GM23338 (cell line): ENCODE data around the gene MAN1C1. TPM values are rescaled to one million over a fixed set of nuclear protein-coding genes. Genes with fewer than 3 reads are reported as not detected.

ENCODE experiments used
- ATAC-seq: fragments of 200-7000 bp; cut with Tn5 transposase; 3 replicates; pipeline ENCODE4 v1.9.1; 2020
- DNase-seq: peaks from one replicate; pipeline ENCODE4 v3.0.0-alpha.2; 2015; ENCODE audit warnings: low spot score
- H2AFZ ChIP-seq: fragments of 200-600 bp; sonication (generic); 2 replicates; pipeline ENCODE4 v1.8.0; 2016; ENCODE audit warnings: antibody characterized with exemption, mild to moderate bottlenecking, moderate library complexity
- H3F3A ChIP-seq: fragments of 200-600 bp; sonication (generic); replicated peaks from 2 replicates; pipeline ENCODE4 v1.8.0; 2017; ENCODE audit warnings: antibody characterized with exemption, mixed run types, low read depth
- H3K27ac ChIP-seq: fragments of 200-600 bp; sonication (generic); 2 replicates; pipeline ENCODE4 v1.6.1; 2016; ENCODE audit warnings: low read depth
- H3K27me3 ChIP-seq: fragments of 200-600 bp; sonication (generic); 2 replicates; pipeline ENCODE4 v1.8.0; 2016; ENCODE audit warnings: mild to moderate bottlenecking, mixed run types, moderate library complexity; ENCODE audit not compliant: insufficient read depth
- H3K36me3 ChIP-seq: fragments of 200-600 bp; sonication (generic); 2 replicates; pipeline ENCODE4 v1.8.0; 2016; ENCODE audit warnings: mild to moderate bottlenecking; ENCODE audit not compliant: insufficient read depth
- H3K4me1 ChIP-seq: fragments of 200-600 bp; sonication (generic); 2 replicates; pipeline ENCODE4 v1.8.0; 2016; ENCODE audit warnings: mild to moderate bottlenecking, moderate library complexity; ENCODE audit not compliant: insufficient read depth
- H3K4me2 ChIP-seq: fragments of 200-600 bp; sonication (generic); 2 replicates; pipeline ENCODE4 v1.7.1; 2017; ENCODE audit warnings: mixed run types
- H3K4me3 ChIP-seq: fragments of 200-600 bp; sonication (generic); 2 replicates; pipeline ENCODE4 v1.6.1; 2016; ENCODE audit warnings: mixed run types
- H3K79me2 ChIP-seq: fragments of 200-600 bp; sonication (generic); replicated peaks from 2 replicates; pipeline ENCODE4 v1.8.0; 2017; ENCODE audit warnings: mild to moderate bottlenecking; ENCODE audit not compliant: insufficient read depth
- H3K9me2 ChIP-seq: fragments of 200-600 bp; sonication (generic); 2 replicates; pipeline ENCODE4 v1.8.0; 2017; ENCODE audit not compliant: insufficient read depth
- H4K20me1 ChIP-seq: fragments of 200-600 bp; sonication (generic); replicated peaks from 2 replicates; pipeline ENCODE4 v1.8.0; 2017; ENCODE audit warnings: mild to moderate bottlenecking; ENCODE audit not compliant: insufficient read depth
- H3K27ac Mint-ChIP-seq: 2 replicates; pipeline ENCODE4 v1.8.0; 2020; ENCODE audit warnings: inconsistent platforms, mild to moderate bottlenecking, moderate library complexity, mixed read lengths
- H3K27me3 Mint-ChIP-seq: 3 replicates; pipeline ENCODE4 v1.8.0; 2022; ENCODE audit warnings: low read depth, mild to moderate bottlenecking, moderate library complexity, mixed read lengths, inconsistent platforms; ENCODE audit not compliant: insufficient read depth, poor library complexity
- H3K36me3 Mint-ChIP-seq: 3 replicates; pipeline ENCODE4 v1.8.0; 2021; ENCODE audit warnings: low read depth, mild to moderate bottlenecking, inconsistent platforms, moderate library complexity, mixed read lengths
- H3K4me1 Mint-ChIP-seq: 3 replicates; pipeline ENCODE4 v1.8.0; 2020; ENCODE audit warnings: mild to moderate bottlenecking, inconsistent platforms, mixed read lengths
- H3K4me3 Mint-ChIP-seq: 3 replicates; pipeline ENCODE4 v1.8.0; 2021; ENCODE audit warnings: moderate library complexity, mild to moderate bottlenecking, inconsistent platforms, mixed read lengths
- H3K9me3 Mint-ChIP-seq: 3 replicates; pipeline ENCODE4 v1.8.0; 2020; ENCODE audit warnings: moderate library complexity, mild to moderate bottlenecking, inconsistent platforms, mixed read lengths
- CREB1 ChIP-seq: fragments of 250-450 bp; sonication (Bioruptor Pico); IDR thresholded peaks from 2 replicates; pipeline ENCODE4 v1.5.0; 2020; ENCODE audit warnings: low read depth, mild to moderate bottlenecking, moderate library complexity
- CTCF ChIP-seq, 2 experiments: fragments of 200-600 bp in 1 of 2; sonication (generic) in 1 of 2; conservative IDR thresholded peaks; 2 replicates each; pipeline versions ENCODE4 v1.5.1 to v1.6.1; 2016 to 2017; ENCODE audit warnings: antibody characterized with exemption in 2 of 2, low read depth in 2 of 2, mild to moderate bottlenecking in 2 of 2, moderate library complexity in 1 of 2
- ETS1 ChIP-seq: IDR thresholded peaks from 2 replicates; pipeline ENCODE4 v1.6.1; 2016; ENCODE audit warnings: antibody characterized with exemption
- EZH2 ChIP-seq: fragments of 200-600 bp; sonication (generic); IDR thresholded peaks from one replicate; pipeline ENCODE4 v1.8.0; 2017; ENCODE audit warnings: antibody characterized with exemption, mild to moderate bottlenecking, low read depth; ENCODE audit not compliant: unreplicated experiment
- EZH2phosphoT487 ChIP-seq: fragments of 200-600 bp; sonication (generic); IDR thresholded peaks from one replicate; pipeline ENCODE4 v1.8.1; 2018; ENCODE audit warnings: antibody characterized with exemption; ENCODE audit not compliant: unreplicated experiment
- JUNB ChIP-seq: IDR thresholded peaks from one replicate; pipeline ENCODE4 v1.6.1; 2016; ENCODE audit warnings: antibody characterized with exemption; ENCODE audit not compliant: unreplicated experiment
- NANOG ChIP-seq: IDR thresholded peaks from 2 replicates; pipeline ENCODE4 v1.6.1; 2016; ENCODE audit warnings: antibody characterized with exemption, borderline replicate concordance
- POLR2AphosphoS5 ChIP-seq: IDR thresholded peaks from 2 replicates; pipeline ENCODE4 v1.6.1; 2016; ENCODE audit warnings: antibody characterized with exemption, low read depth
- REST ChIP-seq: IDR thresholded peaks from one replicate; pipeline ENCODE4 v1.6.1; 2018; ENCODE audit warnings: antibody characterized with exemption; ENCODE audit not compliant: unreplicated experiment
- STAT1 ChIP-seq: IDR thresholded peaks from one replicate; pipeline ENCODE4 v1.6.1; 2016; ENCODE audit warnings: antibody characterized with exemption; ENCODE audit not compliant: unreplicated experiment
- ZNF114 ChIP-seq: fragments of 250-450 bp; sonication (Bioruptor Pico); IDR thresholded peaks from 2 replicates; pipeline ENCODE4 v1.5.0; 2020; ENCODE audit warnings: mild to moderate bottlenecking, moderate library complexity
- ZNF331 ChIP-seq: fragments of 250-450 bp; sonication (Bioruptor Pico); IDR thresholded peaks from 2 replicates; pipeline ENCODE4 v1.5.0; 2020; ENCODE audit warnings: low read depth, mild to moderate bottlenecking, moderate library complexity
- ZNF462 ChIP-seq: fragments of 250-450 bp; sonication (Bioruptor Pico); IDR thresholded peaks from 2 replicates; pipeline ENCODE4 v1.5.0; 2020; ENCODE audit warnings: mild to moderate bottlenecking, moderate library complexity
- polyA plus RNA-seq: library from polyadenylated mRNA; unstranded; fragments of >200 nt; fragmentation: Nextera tagmentation; extraction: Ambion mirVana; gene quantifications from 2 replicates; pipeline ENCODE4 v1.2.1, GENCODE V29; 2016
- total RNA-seq: library from RNA; depleted of rRNA; stranded (reverse); fragments of >200 nt; shearing (Covaris generic); gene quantifications from 2 replicates; pipeline ENCODE4 v1.2.3, GENCODE V29; 2014

The MAN1C1 gene
- total and polyA plus RNA-seq, 2 experiments from 2014 or later = 5.4 to 13.6 TPM

- peaks cover 30% of the 10 kb centered on the region for H3K4me1 Mint-ChIP-seq
- no peak overlapping the region for H3K27ac Mint-ChIP-seq
- peak overlapping the region; percentile 99; the same call in 1 of the 2 replicates for H3K4me2 ChIP-seq
- H3K79me2 ChIP-seq = 0 out of 2 replicates have a peak, but pooled peaks cover 2% of the 10 kb centered on the region
- no peaks in the 10 kb centered on the region for H3K36me3 ChIP-seq
- no peak overlapping the region for H3K27ac ChIP-seq
- peaks cover 10% of the 10 kb centered on the region for H3K27me3 Mint-ChIP-seq
- no peak overlapping the region; the same call in 1 of the 2 replicates for H3K4me3 ChIP-seq
- 0 out of 2 replicates have a peak, but pooled peaks cover 6% of the 10 kb centered on the region for H4K20me1 ChIP-seq
- peaks cover 24% of the 10 kb centered on the region for H3K4me1 ChIP-seq
- no peaks in the 10 kb centered on the region for H3K9me3 Mint-ChIP-seq
- peak overlapping the region; percentile 85 for H3K4me3 Mint-ChIP-seq
- no peak for ATAC-seq
- no peaks in the 10 kb centered on the region for H3K36me3 Mint-ChIP-seq
- no peak for TF ChIP-seq NANOG
- TF ChIP-seq ETS1 = no peak
- TF ChIP-seq EZH2phosphoT487 = no peak
- no peak for TF ChIP-seq JUNB
- no peak for TF ChIP-seq ZNF462 (CRISPR knock-in tag)
- TF ChIP-seq ZNF331 = no peak
- no peak for TF ChIP-seq CREB1 (CRISPR knock-in tag)
- no peak for TF ChIP-seq CTCF (conservative IDR thresholded peaks at IDR 0.05; ENCODE audit: low read depth in 2 of 2)
- TF ChIP-seq POLR2AphosphoS5 = no peak
- TF ChIP-seq ZNF114 (CRISPR knock-in tag) = no peak
- no peak for TF ChIP-seq REST
- TF ChIP-seq STAT1 = no peak
- no peak for TF ChIP-seq EZH2
- no peaks in the 10 kb centered on the region for H3K9me2 ChIP-seq
- DNase-seq = no peak
- H2AFZ ChIP-seq = no peak overlapping the region
- H3F3A ChIP-seq = peaks cover 18% of the 10 kb centered on the region
- H3K27me3 ChIP-seq = peaks cover 13% of the 10 kb centered on the region
Observed at GRCh38 chr1:25821630-25822091, 205.1 kb downstream of the MAN1C1 start.
